Ovary (tissue), 9 donors: ENCODE data around the gene DPPA4. TPM values are rescaled to one million over a fixed set of nuclear protein-coding genes. Genes with fewer than 3 reads are reported as not detected.

ENCODE experiments used
- DNase-seq, 5 donors: peaks; one replicate each; pipeline ENCODE4 v3.0.0-alpha.2; 2019 to 2020
- H3K27ac ChIP-seq, 2 donors: fragments of 200-600 bp; one replicate each; pipeline versions ENCODE4 v1.5.1 to v1.8.0; 2019 to 2022
- H3K27me3 ChIP-seq: fragments of 200-600 bp; one replicate; pipeline ENCODE4 v1.8.0; 2022
- H3K36me3 ChIP-seq: fragments of 200-600 bp; sonication (generic); one replicate; pipeline ENCODE4 v1.5.1; 2019
- H3K4me1 ChIP-seq: one replicate; pipeline ENCODE4 v1.8.1; 2013; ENCODE audit warnings: mild to moderate bottlenecking, moderate library complexity; ENCODE audit not compliant: insufficient read depth
- H3K4me3 ChIP-seq: fragments of 200-600 bp; sonication (generic); one replicate; pipeline ENCODE4 v1.5.1; 2017
- H3K9me3 ChIP-seq, 2 donors: fragments of 200-600 bp in 1 of 2; sonication (generic) in 1 of 2; one replicate each; pipeline versions ENCODE4 v1.5.1 to v1.8.1; 2013 to 2019; ENCODE audit warnings: mild to moderate bottlenecking in 1 of 2, moderate library complexity in 1 of 2
- CTCF ChIP-seq, 3 donors: fragments of 450-650 bp in 2 of 3; fragments of 200-600 bp in 1 of 3; IDR thresholded peaks; one replicate each; pipeline versions ENCODE4 v1.5.1 to v1.8.0; 2016 to 2022; ENCODE audit warnings: antibody characterized with exemption in 3 of 3, mild to moderate bottlenecking in 1 of 3
- EP300 ChIP-seq: sonication (generic); formaldehyde crosslinking; IDR thresholded peaks from one replicate; pipeline ENCODE4 v1.6.1; 2017; ENCODE audit warnings: antibody characterized with exemption
- POLR2A ChIP-seq: fragments of 450-650 bp; IDR thresholded peaks from one replicate; pipeline ENCODE4 v1.6.1; 2017; ENCODE audit warnings: antibody characterized with exemption, mild to moderate bottlenecking, moderate library complexity
- WGBS, 3 donors: extraction: QIAGEN DNeasy Blood & Tissue Kit in 1 of 3; methylation state at CpG; one replicate each; pipeline versions ENCODE4 v1.1.5 to v1.1.7; 2013 to 2017; 5-methylcytosine and 5-hydroxymethylcytosine counted together
- intact Hi-C, 4 donors: fragments of 100-400 bp; cut with DNase I; formaldehyde crosslinking; loops; one replicate each; pipeline versions ENCODE4 v1.11.0 to v1.15.1; 2022 to 2023
- polyA plus RNA-seq, 2 donors: library from polyadenylated mRNA; stranded (reverse); fragments of 200-250 nt in 1 of 2; fragments of 350-450 nt in 1 of 2; fragmentation: Illumina TruSeq in 1 of 2; extraction: RNeasy Lipid Tissue Mini Kit (QIAGEN cat#74804) in 1 of 2; gene quantifications; one replicate each; pipeline ENCODE4 v1.2.3, GENCODE V29; 2013 to 2014
- total RNA-seq, 7 donors: library from RNA; depleted of rRNA in 2 of 7; stranded (reverse); fragments of >200 nt in 2 of 7; fragmentation: NEBNext Ultra II Directional in 3 of 7; extraction: Animal tissue kit (Norgen Biotek cat#: 25700) in 3 of 7; gene quantifications; one replicate each; pipeline versions ENCODE4 v1.1.0 to v1.2.4, GENCODE V29; 2016 to 2023
- donor health status: DM: no; HTN: no; CAD: no; lungs with moderate emphysema.
- donor health status: DM: no; HTN: no; CAD: no.
- donor health status: Bipolar disorder and iron deficiency.
- donor health status: DM: yes; HTN: yes; CAD: no.
- donor health status: DM: no; HTN: no; CAD: no.
- donor health status: DM: yes; HTN: yes; CAD: no.

The DPPA4 gene
- total and polyA plus RNA-seq, 9 donors: 0.08 to 1.7 TPM; not detected in 7

GRCh38 chr3:109336291-109336861, 970 bp downstream of the DPPA4 start:
- Histone ChIP-seq H3K27ac (no peak overlapping the region), H3K9me3 (no peaks in the 10 kb centered on the region), H3K27me3 (no peaks in the 10 kb centered on the region), H3K4me1 (no peaks in the 10 kb centered on the region), H3K4me3 (no peak overlapping the region), H3K36me3 (no peaks in the 10 kb centered on the region)
- TF ChIP-seq POLR2A (no peak), EP300 (no peak), CTCF (IDR thresholded peaks at IDR 0.05) (no peak)
- intact Hi-C loops: no loop called here
- WGBS, 3 donors: 12 to 15% (median 13%) methylated on average over 17 of the region's 17 CpGs
- DNase-seq: no peak

- no peaks in the 10 kb centered on the region for H3K27me3 ChIP-seq
- H3K9me3 ChIP-seq: no peaks in the 10 kb centered on the region
- TF ChIP-seq EP300: no peak
- H3K4me3 ChIP-seq: no peak overlapping the region
- no peaks in the 10 kb centered on the region for H3K36me3 ChIP-seq
- no peaks in the 10 kb centered on the region for H3K4me1 ChIP-seq
- intact Hi-C loops: no loop called here
- 92 to 95% (median 93%) methylated on average over 1 of the region's 1 CpG for WGBS, 3 donors
- no peak for DNase-seq
- H3K27ac ChIP-seq: no peak overlapping the region
Measured at GRCh38 chr3:109334572-109334971, 2.8 kb downstream of the DPPA4 start.

- H3K27me3 ChIP-seq: no peaks in the 10 kb centered on the region
- WGBS, 3 donors: 77 to 78% (median 78%) methylated on average over 5 of the region's 5 CpGs
- H3K36me3 ChIP-seq: no peaks in the 10 kb centered on the region
- intact Hi-C loops: no loop called here
- TF ChIP-seq EP300: no peak
- TF ChIP-seq POLR2A: no peak
- TF ChIP-seq CTCF (IDR thresholded peaks at IDR 0.05): no peak
- DNase-seq: no peak
- no peak overlapping the region for H3K4me3 ChIP-seq
- no peak overlapping the region for H3K27ac ChIP-seq
- H3K4me1 ChIP-seq: no peaks in the 10 kb centered on the region
- H3K9me3 ChIP-seq: no peaks in the 10 kb centered on the region
Measured at GRCh38 chr3:109331692-109332091, 5.7 kb downstream of the DPPA4 start.

GRCh38 chr3:109330405-109330804, 6.9 kb downstream of the DPPA4 start:
- WGBS, 3 donors: 84 to 91% (median 89%) methylated on average over 7 of the region's 7 CpGs
- Histone ChIP-seq H3K9me3 (no peaks in the 10 kb centered on the region), H3K4me3 (no peak overlapping the region), H3K36me3 (no peaks in the 10 kb centered on the region), H3K27me3 (no peaks in the 10 kb centered on the region), H3K4me1 (no peaks in the 10 kb centered on the region), H3K27ac (no peak overlapping the region)
- no peak for TF ChIP-seq POLR2A
- no peak for TF ChIP-seq EP300
- TF ChIP-seq CTCF (IDR thresholded peaks at IDR 0.05): no peak
- intact Hi-C loops: no loop called here
- no peak for DNase-seq

GRCh38 chr3:109328202-109328601, 9.1 kb downstream of the DPPA4 start:
- no peak overlapping the region for H3K27ac ChIP-seq
- WGBS, 3 donors: 82 to 88% (median 84%) methylated on average over 3 of the region's 3 CpGs
- no peak overlapping the region for H3K4me3 ChIP-seq
- H3K27me3 ChIP-seq: no peaks in the 10 kb centered on the region
- H3K9me3 ChIP-seq: no peaks in the 10 kb centered on the region
- no peaks in the 10 kb centered on the region for H3K4me1 ChIP-seq
- DNase-seq: no peak
- H3K36me3 ChIP-seq: no peaks in the 10 kb centered on the region
- TF ChIP-seq CTCF (IDR thresholded peaks at IDR 0.05): no peak
- no peak for TF ChIP-seq EP300
- TF ChIP-seq POLR2A: no peak
- intact Hi-C loops: no loop called here
